OCI-M2 (cell line): Measurements from ENCODE around the gene ANXA9.

Source experiments
- DNase-seq: peaks from one replicate; lab custom pipeline; 2025; ENCODE audit not compliant: unreplicated experiment; lab: John Stamatoyannopoulos, UW

ANXA9 gene

GRCh38 chr1:150981805-150982712 is at the start of gene ANXA9:
ANXA9 (plus strand) TSS chr1:150982292; CDS start chr1:150983106, 814 bp downstream.
- no peak for DNase-seq

- no peak for DNase-seq
Observed at GRCh38 chr1:150944856-150945255, 37.2 kb upstream of the ANXA9 start.

GRCh38 chr1:150954708-150955107 is 27.4 kb upstream of the ANXA9 start:
- DNase-seq: no peak

GRCh38 chr1:150955280-150955679 is 26.8 kb upstream of the ANXA9 start:
- no peak for DNase-seq

GRCh38 chr1:150957666-150958065 is 24.4 kb upstream of the ANXA9 start:
- DNase-seq: no peak

GRCh38 chr1:150960646-150961045 is 21.4 kb upstream of the ANXA9 start:
- DNase-seq: no peak

- no peak for DNase-seq
Observed at GRCh38 chr1:150961756-150962155, 20.3 kb upstream of the ANXA9 start.

- no peak for DNase-seq
Observed at GRCh38 chr1:150963321-150964163, 18.6 kb upstream of the ANXA9 start.

GRCh38 chr1:150964164-150964489 is 18.0 kb upstream of the ANXA9 start:
- no peak for DNase-seq

- DNase-seq: no peak
Observed at GRCh38 chr1:150965605-150966004, 16.5 kb upstream of the ANXA9 start.

- no peak for DNase-seq
Observed at GRCh38 chr1:150966011-150966410, 16.1 kb upstream of the ANXA9 start.

- DNase-seq: no peak
Observed at GRCh38 chr1:150967936-150968335, 14.2 kb upstream of the ANXA9 start.

GRCh38 chr1:150968491-150968890 is 13.6 kb upstream of the ANXA9 start:
- no peak for DNase-seq

- DNase-seq: no peak
Observed at GRCh38 chr1:150969626-150970025, 12.5 kb upstream of the ANXA9 start.

- no peak for DNase-seq
Observed at GRCh38 chr1:150970808-150971582, 11.1 kb upstream of the ANXA9 start.

- no peak for DNase-seq
Observed at GRCh38 chr1:150971583-150972416, 10.3 kb upstream of the ANXA9 start.

- no peak for DNase-seq
Observed at GRCh38 chr1:150972417-150972940, 9.6 kb upstream of the ANXA9 start.

- no peak for DNase-seq
Observed at GRCh38 chr1:150973258-150973835, 8.7 kb upstream of the ANXA9 start.

- DNase-seq: no peak
Observed at GRCh38 chr1:150973836-150974579, 8.1 kb upstream of the ANXA9 start.
